ENCODE data around the gene HAGH. TPM values are rescaled to one million over a fixed set of nuclear protein-coding genes. Genes with fewer than 3 reads are reported as not detected.
"Not testable (repeated sequence)": the region's sequence is repeated elsewhere in the genome, so short reads cannot be mapped to it uniquely, and the experiment has no call there.

The HAGH gene
- total RNA-seq, 2 donors from 2014 or later, result 31.7 to 65.6 TPM

GRCh38 chr16:1818873-1819525 lies 7.6 kb downstream of the HAGH start:
- Mint-ChIP-seq H3K27ac (peak overlapping the region in 1 of 2 donors; percentile 51), H3K9me3 (no peaks in the 10 kb centered on the region), H3K36me3 (no peaks in the 10 kb centered on the region)
- no peak for ATAC-seq
- DNase-seq (ENCODE audit: low spot score in 2 of 2), result no peak

DNA sequence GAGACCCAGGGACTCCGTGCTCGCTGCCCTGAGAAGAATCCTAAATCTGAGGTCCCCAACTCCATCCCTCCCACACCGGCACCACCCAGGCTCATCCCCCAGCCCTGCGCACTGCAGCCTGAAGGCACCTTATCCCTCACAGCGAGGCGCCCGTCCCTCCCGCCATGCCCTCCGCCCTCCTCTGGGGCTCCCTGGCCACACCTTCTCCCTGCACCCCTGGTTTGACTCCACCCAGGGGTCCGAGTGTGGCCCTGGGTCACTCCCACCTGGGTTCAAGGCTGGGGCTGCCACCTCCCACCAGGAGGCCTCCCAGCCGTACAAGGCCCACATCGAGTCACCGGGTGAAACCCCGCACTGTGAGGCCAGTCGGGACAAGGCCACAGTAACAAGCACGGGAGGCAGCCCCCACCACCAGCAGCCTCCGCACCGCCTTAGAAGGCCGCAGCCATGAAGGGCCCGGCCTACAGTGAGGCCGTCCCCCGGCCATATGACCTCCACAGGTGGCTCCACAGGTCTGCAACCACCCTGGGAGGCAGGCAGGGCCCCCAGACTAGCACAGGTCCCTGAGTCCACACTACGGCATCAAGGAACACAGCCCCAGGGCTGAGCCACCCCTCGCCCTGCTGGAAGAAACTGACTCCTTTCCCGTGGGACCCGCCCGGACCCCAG lies 8.3 kb downstream of the HAGH start:
- no peaks in the 10 kb centered on the region for H3K36me3 Mint-ChIP-seq
- no peaks in the 10 kb centered on the region for H3K9me3 Mint-ChIP-seq
- DNase-seq (ENCODE audit: low spot score in 2 of 2) (no peak), ATAC-seq (peak in 1 of 2 donors; percentile 21)
- H3K27ac Mint-ChIP-seq, result no peak overlapping the region

GRCh38 chr16:1817716-1818115 lies 8.9 kb downstream of the HAGH start:
- H3K36me3 Mint-ChIP-seq, result no peaks in the 10 kb centered on the region
- H3K27ac Mint-ChIP-seq, result peak overlapping the region in 1 of 2 donors; percentile 68

GRCh38 chr16:1817276-1817589 lies 9.4 kb downstream of the HAGH start:
- Mint-ChIP-seq H3K9me3 (no peaks in the 10 kb centered on the region), H3K27ac (no peak overlapping the region), H3K36me3 (no peaks in the 10 kb centered on the region)
- DNase-seq (ENCODE audit: low spot score in 2 of 2) (no peak), ATAC-seq (no peak)

More at GRCh38 chr16:1817716-1818115, 8.9 kb downstream of the HAGH start:
- ATAC-seq, result no peak
- no peaks in the 10 kb centered on the region for H3K9me3 Mint-ChIP-seq
- DNase-seq (ENCODE audit: low spot score in 2 of 2), result no peak

DNA sequence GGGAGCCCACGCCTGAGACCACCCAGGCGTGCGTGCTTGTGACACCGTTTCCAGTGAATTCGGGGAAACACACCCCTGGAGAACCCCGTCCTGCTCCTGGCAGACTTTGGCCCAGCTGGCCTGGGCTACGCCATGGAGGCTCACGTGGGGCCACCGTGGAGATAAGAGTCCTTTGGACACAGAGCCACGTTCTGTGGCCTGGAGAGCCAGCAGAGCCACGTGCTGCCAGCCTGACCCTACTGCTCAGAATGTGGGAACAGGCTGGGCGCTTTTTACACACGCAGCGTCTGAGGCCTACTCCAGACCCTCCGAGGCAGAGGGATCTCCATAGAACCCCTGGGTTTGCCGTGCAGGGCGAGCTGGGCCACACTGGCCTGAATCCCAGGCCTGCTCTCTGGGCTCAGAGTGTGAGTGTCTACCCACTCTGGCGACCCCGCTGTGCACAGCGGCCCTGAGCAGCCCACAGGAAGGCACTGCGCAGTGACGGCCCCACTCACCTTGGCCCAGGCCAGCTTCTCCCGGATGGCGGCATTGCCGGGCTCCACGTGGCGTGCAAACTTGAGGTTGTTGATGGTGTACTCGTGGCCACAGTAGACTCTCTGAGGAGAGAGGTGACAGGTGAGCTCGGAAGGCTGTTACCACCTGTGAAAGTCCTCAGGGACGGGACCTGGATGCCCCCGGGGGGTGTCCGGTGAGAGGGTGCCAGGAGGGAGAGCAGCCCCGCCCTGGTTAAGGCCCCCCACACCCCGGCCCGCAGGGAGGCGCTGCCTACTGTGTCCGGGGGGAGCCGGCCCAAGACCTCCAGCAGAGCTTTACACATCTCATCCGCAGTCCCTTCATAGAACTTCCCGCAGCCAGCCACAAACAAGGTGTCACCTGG lies 10.0 kb downstream of the HAGH start:
- ATAC-seq (no peak), DNase-seq (ENCODE audit: low spot score in 2 of 2) (no peak)
- H3K36me3 Mint-ChIP-seq, result no peaks in the 10 kb centered on the region
- no peaks in the 10 kb centered on the region for H3K9me3 Mint-ChIP-seq
- no peak overlapping the region for H3K27ac Mint-ChIP-seq

- H3K27ac Mint-ChIP-seq, result peak overlapping the region; percentile 49 to 81
- DNase-seq (ENCODE audit: low spot score in 2 of 2), result no peak
- no peak for ATAC-seq
- H3K9me3 Mint-ChIP-seq, result no peaks in the 10 kb centered on the region
- no peaks in the 10 kb centered on the region for H3K36me3 Mint-ChIP-seq
These were observed 11.2 kb downstream of the HAGH start for GRCh38 chr16:1815461-1815860.

GRCh38 chr16:1812732-1813163 lies 13.9 kb downstream of the HAGH start:
- peak overlapping the region; percentile 1 to 11 for H3K27ac Mint-ChIP-seq
- DNase-seq (ENCODE audit: low spot score in 2 of 2) (peak in 1 of 2 donors; percentile 55), ATAC-seq (peak; percentile 89 to 95)
- H3K9me3 Mint-ChIP-seq, result no peaks in the 10 kb centered on the region
- no peaks in the 10 kb centered on the region for H3K36me3 Mint-ChIP-seq

- H3K36me3 Mint-ChIP-seq, result peaks cover 0 to 7% of the 10 kb centered on the region in 2 donors
- no peaks in the 10 kb centered on the region for H3K9me3 Mint-ChIP-seq
- ATAC-seq (no peak), DNase-seq (ENCODE audit: low spot score in 2 of 2) (no peak)
- no peak overlapping the region for H3K27ac Mint-ChIP-seq
These were observed 16.1 kb downstream of the HAGH start for GRCh38 chr16:1810536-1810935.

- ATAC-seq (no peak), DNase-seq (ENCODE audit: low spot score in 2 of 2) (no peak)
- H3K27ac Mint-ChIP-seq, result peak overlapping the region in 1 of 2 donors; percentile 87
- no peaks in the 10 kb centered on the region for H3K9me3 Mint-ChIP-seq
- H3K36me3 Mint-ChIP-seq, result peaks cover 0 to 7% of the 10 kb centered on the region in 2 donors
These were observed 16.5 kb downstream of the HAGH start for GRCh38 chr16:1810106-1810505.

DNA sequence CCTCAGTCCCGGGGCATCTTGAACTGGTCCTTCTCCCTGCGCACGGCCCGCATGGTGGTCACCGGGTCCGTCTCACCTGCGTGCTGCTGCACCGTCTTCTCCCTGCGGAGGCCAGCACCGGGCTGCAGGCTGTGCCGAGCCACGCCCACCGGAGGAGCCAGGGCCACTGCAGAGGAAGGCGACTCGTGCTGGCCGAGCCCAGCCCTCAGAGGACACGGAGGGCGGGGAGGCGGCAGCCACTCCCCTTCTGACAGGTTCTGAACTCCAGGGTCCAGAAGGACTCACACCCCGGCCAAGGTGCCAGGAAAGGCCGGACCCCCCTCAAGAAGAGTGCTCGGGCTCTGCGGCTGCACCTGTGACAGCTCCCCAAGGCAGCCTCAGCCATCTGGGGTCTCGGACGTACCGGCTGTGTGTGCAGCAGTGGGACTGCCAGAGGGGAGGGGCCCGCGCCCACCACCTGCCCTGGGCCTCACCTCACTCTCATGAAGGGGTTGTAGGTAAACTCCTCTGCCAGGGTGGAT lies 17.3 kb downstream of the HAGH start:
- Mint-ChIP-seq H3K27ac (no peak overlapping the region), H3K36me3 (peaks cover 0 to 7% of the 10 kb centered on the region in 2 donors), H3K9me3 (no peaks in the 10 kb centered on the region)
- no peak for ATAC-seq
- no peak for DNase-seq (ENCODE audit: low spot score in 2 of 2)

- Mint-ChIP-seq H3K27ac (no peak overlapping the region), H3K36me3 (peaks cover 0 to 7% of the 10 kb centered on the region in 2 donors), H3K9me3 (no peaks in the 10 kb centered on the region)
- ATAC-seq, result no peak
- DNase-seq (ENCODE audit: low spot score in 2 of 2), result no peak
These were observed 17.9 kb downstream of the HAGH start for GRCh38 chr16:1808691-1809090.

- ATAC-seq (no peak), DNase-seq (ENCODE audit: low spot score in 2 of 2) (no peak)
- no peak overlapping the region for H3K27ac Mint-ChIP-seq
- H3K36me3 Mint-ChIP-seq, result peaks cover 0 to 7% of the 10 kb centered on the region in 2 donors
- no peaks in the 10 kb centered on the region for H3K9me3 Mint-ChIP-seq
These were observed 19.0 kb downstream of the HAGH start for GRCh38 chr16:1807626-1808025.

GRCh38 chr16:1800701-1801100 lies 25.9 kb downstream of the HAGH start:
- peaks cover 0 to 16% of the 10 kb centered on the region in 2 donors for H3K9me3 Mint-ChIP-seq
- H3K27ac Mint-ChIP-seq, result no peak overlapping the region

DNA sequence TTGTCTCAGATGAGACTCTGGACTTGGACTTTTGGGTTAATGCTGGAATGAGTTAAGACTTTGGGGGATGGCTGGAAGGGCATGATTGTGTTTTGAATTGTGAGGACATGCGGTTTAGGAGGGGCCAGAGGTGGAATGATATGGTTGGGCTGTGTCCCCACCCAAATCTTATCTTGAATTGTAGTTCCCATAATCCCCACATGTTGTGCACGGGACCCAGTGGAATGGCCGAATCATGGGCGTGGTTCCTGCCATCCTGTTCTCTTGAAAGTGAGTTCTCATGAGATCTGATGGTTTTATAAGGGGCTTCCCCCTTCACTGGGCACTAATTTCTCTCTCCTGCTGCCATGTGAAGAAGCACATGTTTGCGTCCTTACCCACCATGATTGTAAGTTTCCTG lies 27.4 kb downstream of the HAGH start:
- not testable (repeated sequence) for H3K27ac Mint-ChIP-seq; ATAC-seq; DNase-seq (ENCODE audit: low spot score in 2 of 2)
- H3K36me3 Mint-ChIP-seq, result peaks cover 0 to 38% of the 10 kb centered on the region in 2 donors
- peaks cover 0 to 16% of the 10 kb centered on the region in 2 donors for H3K9me3 Mint-ChIP-seq

More at GRCh38 chr16:1800701-1801100, 25.9 kb downstream of the HAGH start:
- ATAC-seq (no peak), DNase-seq (ENCODE audit: low spot score in 2 of 2) (no peak)
- H3K36me3 Mint-ChIP-seq, result peaks cover 0 to 38% of the 10 kb centered on the region in 2 donors

GRCh38 chr16:1794908-1795666 lies 31.5 kb downstream of the HAGH start:
- Mint-ChIP-seq H3K27ac (no peak overlapping the region), H3K9me3 (peaks cover 0 to 16% of the 10 kb centered on the region in 2 donors), H3K36me3 (peaks cover 0 to 30% of the 10 kb centered on the region in 2 donors)
- ATAC-seq (no peak), DNase-seq (ENCODE audit: low spot score in 2 of 2) (no peak)

DNA sequence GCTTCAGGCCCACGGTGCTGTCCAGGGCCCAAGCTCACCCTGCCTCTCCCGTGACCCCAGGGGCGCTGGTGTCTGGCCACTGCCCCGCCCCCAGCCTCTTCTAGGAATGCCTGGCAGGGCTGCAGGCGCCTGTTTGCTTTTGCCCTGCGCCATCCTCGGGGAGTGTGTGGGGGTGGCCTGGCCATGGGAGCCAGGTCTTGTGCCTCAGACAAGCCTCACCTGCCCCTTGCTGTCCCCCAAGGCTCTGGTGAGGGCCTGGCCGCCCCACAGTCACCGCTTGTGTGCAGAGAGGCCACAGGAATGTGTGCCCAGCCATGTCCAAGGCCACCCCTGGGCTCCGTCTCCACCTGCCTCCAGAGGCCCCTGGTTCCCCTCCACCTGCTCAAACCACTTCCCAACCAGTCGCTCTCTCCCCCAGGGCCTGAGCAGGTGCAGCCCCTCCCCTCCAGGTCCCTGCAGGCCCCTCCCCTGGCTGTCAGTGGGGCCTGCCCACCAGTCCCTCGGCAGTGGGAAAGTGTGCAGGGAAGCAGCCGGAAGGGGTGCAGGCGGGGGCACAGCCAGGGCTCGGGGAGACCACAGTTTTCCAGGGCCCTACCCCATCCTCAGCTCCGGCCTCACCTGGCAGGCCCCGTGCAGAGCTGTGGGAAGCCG lies 32.3 kb downstream of the HAGH start:
- Mint-ChIP-seq H3K27ac (no peak overlapping the region), H3K9me3 (peaks cover 0 to 12% of the 10 kb centered on the region in 2 donors), H3K36me3 (peaks cover 0 to 22% of the 10 kb centered on the region in 2 donors)
- no peak for DNase-seq (ENCODE audit: low spot score in 2 of 2)
- peak in 1 of 2 donors; percentile 5 for ATAC-seq

Measured in activated naive CD4-positive, alpha-beta T cell treated with anti-CD3 and anti-CD28 coated beads, Interleukin-2, amount 50 U/mL, for 72 hours (primary cell).